ENCODE results near the gene TCEA3. TPM values are rescaled to one million over a fixed set of nuclear protein-coding genes. Genes with fewer than 3 reads are reported as not detected.

The TCEA3 gene
- total and polyA plus RNA-seq, 10 of the 15 experiments (the other 5 are each of a cell fraction or from before 2014, with no cell fraction given): 0.06 to 0.23 (median 0.08) TPM; not detected in 7

- TF ChIP-seq ETV6 (conservative IDR thresholded peaks at IDR 0.05 in 1 of 2, IDR thresholded peaks at IDR 0.05 in 1 of 2; ENCODE audit: borderline replicate concordance in 1 of 2, low read depth in 1 of 2) (no peak), BACH1 (IDR thresholded peaks at IDR 0.05; ENCODE audit: borderline replicate concordance) (no peak), RELB (IDR thresholded peaks at IDR 0.05; ENCODE audit: low read depth) (no peak), E2F8 (IDR thresholded peaks at IDR 0.05; ENCODE audit: low read depth, partially characterized antibody) (no peak), HDAC2 (IDR thresholded peaks at IDR 0.05) (no peak)
These were observed 3.2 kb downstream of the TCEA3 start (continued) for GRCh38 chr1:23421343-23421742.

- Histone ChIP-seq H3K4me1 (ENCODE audit: control insufficient read depth, insufficient read depth, low read length) (no peaks in the 10 kb centered on the region; the same call in 1 of the 2 replicates), H2AFZ (ENCODE audit: control insufficient read depth, low read depth, low read length) (no peak overlapping the region), H3K27ac (ENCODE audit: control insufficient read depth, insufficient read depth) (no peak overlapping the region), H3K36me3 (ENCODE audit: control insufficient read depth in 2 of 2, insufficient read depth in 2 of 2, low read length in 1 of 2) (no peaks in the 10 kb centered on the region), H3K4me2 (ENCODE audit: control insufficient read depth, insufficient read depth) (no peak overlapping the region), H3K27me3 (replicated peaks in 1 of 2; ENCODE audit: control insufficient read depth in 2 of 2, insufficient read depth in 2 of 2, low read length in 1 of 2) (peaks cover 5 to 6% of the 10 kb centered on the region in 2 experiments), H3K79me2 (ENCODE audit: control insufficient read depth, insufficient read depth, low read length) (no peaks in the 10 kb centered on the region), H3K9me3 (replicated peaks; ENCODE audit: control insufficient read depth, insufficient read depth, low read length) (no peaks in the 10 kb centered on the region), H3K9ac (ENCODE audit: control insufficient read depth, insufficient read depth, low read length) (no peak overlapping the region), H3K4me3 (no peak overlapping the region), H4K20me1 (ENCODE audit: control insufficient read depth, insufficient read depth) (no peaks in the 10 kb centered on the region)
- ChIA-PET RAD21 (ENCODE audit: unreplicated experiment) (no interaction called here), POLR2A (no interaction called here), SMC1A (ENCODE audit: uncharacterized antibody, unreplicated experiment) (no interaction called here), CTCF (no interaction called here)
- no peak for DNase-seq (ENCODE audit: low read depth, low spot score)
- FAIRE-seq: no peak
- in situ Hi-C loops (cut with MboI): no loop called here
- BruUV-seq (replicated peaks): no TSS peak
- no peak for ATAC-seq
- TF ChIP-seq CHD4 (IDR thresholded peaks at IDR 0.05) (no peak), RUNX3 (IDR thresholded peaks at IDR 0.05; ENCODE audit: low read length) (no peak), SREBF2 (IDR thresholded peaks at IDR 0.05; ENCODE audit: low read length) (no peak), ZNF687 (IDR thresholded peaks at IDR 0.05) (no peak), EED (IDR thresholded peaks at IDR 0.05; ENCODE audit: low read depth) (no peak), RELA (IDR thresholded peaks at IDR 0.05; ENCODE audit: borderline replicate concordance, partially characterized antibody) (no peak)
- 31% methylated on average over 3 of the region's 3 CpGs for WGBS (ENCODE audit: insufficient coverage, insufficient replicate concordance, low lambda C conversion rate, missing lambda C conversion rate)
- intact Hi-C loops (cut with micrococcal nuclease; ENCODE audit: unreplicated experiment): no loop called here
These were observed 3.8 kb downstream of the TCEA3 start for GRCh38 chr1:23420778-23421177.
